Transverse colon (tissue), 4 donors: ENCODE results near the gene C17orf100. TPM values are rescaled to one million over a fixed set of nuclear protein-coding genes. Genes with fewer than 3 reads are reported as not detected.

Experiments
- DNase-seq: peaks from one replicate; pipeline ENCODE4 v3.0.0-alpha.2; 2019
- H3K27ac ChIP-seq, 4 donors: fragments of 200-600 bp; sonication (generic); 2 replicates each; pipeline ENCODE4 v1.5.1; 2016 to 2018; ENCODE audit warnings: inconsistent platforms in 4 of 4
- H3K27me3 ChIP-seq: fragments of 200-600 bp; sonication (generic); 2 replicates; pipeline ENCODE4 v1.5.1; 2017; ENCODE audit warnings: inconsistent platforms
- H3K36me3 ChIP-seq, 4 donors: fragments of 200-600 bp; sonication (generic); 2 replicates each; pipeline ENCODE4 v1.5.1; 2017 to 2019; ENCODE audit warnings: inconsistent platforms in 4 of 4
- H3K4me1 ChIP-seq, 4 donors: fragments of 200-600 bp; sonication (generic); 2 replicates each; pipeline ENCODE4 v1.5.1; 2017 to 2020; ENCODE audit warnings: inconsistent platforms in 4 of 4
- H3K4me3 ChIP-seq, 4 donors: fragments of 200-600 bp; sonication (generic); 1 replicate in 1 of 4; 2 replicates in 3 of 4; pipeline versions ENCODE4 v1.5.1 to v1.6.1; 2017 to 2019; ENCODE audit warnings: inconsistent platforms in 4 of 4
- H3K9me3 ChIP-seq, 2 donors: fragments of 200-600 bp; sonication (generic); 2 replicates each; pipeline ENCODE4 v1.5.1; 2017 to 2019; ENCODE audit warnings: inconsistent platforms in 2 of 2
- CTCF ChIP-seq, 5 experiments: fragments of 200-600 bp in 3 of 5; fragments of 450-650 bp in 2 of 5; sonication (generic) in 3 of 5; IDR thresholded peaks; 1 replicate in 2 of 5; 2 replicates in 3 of 5; pipeline ENCODE4 v1.5.1; 2016 to 2017; ENCODE audit warnings: antibody characterized with exemption in 5 of 5, inconsistent platforms in 3 of 5, mild to moderate bottlenecking in 2 of 5, moderate library complexity in 1 of 5
- EP300 ChIP-seq: sonication (generic); formaldehyde crosslinking; IDR thresholded peaks from one replicate; pipeline ENCODE4 v1.6.1; 2017; ENCODE audit warnings: antibody characterized with exemption, low read depth
- POLR2A ChIP-seq: fragments of 450-650 bp; IDR thresholded peaks from one replicate; pipeline ENCODE4 v1.6.1; 2016; ENCODE audit warnings: antibody characterized with exemption, mild to moderate bottlenecking, moderate library complexity
- POLR2AphosphoS5 ChIP-seq, 3 donors: sonication (generic); formaldehyde crosslinking; IDR thresholded peaks; one replicate each; pipeline ENCODE4 v1.6.1; 2016; ENCODE audit warnings: antibody characterized with exemption in 3 of 3
- WGBS, 2 donors: methylation state at CpG; one replicate each; pipeline ENCODE4 v1.1.5; 2018; ENCODE audit warnings: low coverage in 1 of 2; 5-methylcytosine and 5-hydroxymethylcytosine counted together
- in situ Hi-C, 4 donors: fragments of 200-750 bp; cut with MboI; loops; one replicate each; pipeline versions ENCODE4 v1.15.0 to v1.15.1; 2017; ENCODE audit warnings: low sequenced_read_pairs in 3 of 4, low pct_ligation_motif_present in 1 of 4, low pct_unique_long_range_greater_than_20kb in 1 of 4
- intact Hi-C: fragments of 100-400 bp; cut with DNase I; formaldehyde crosslinking; loops from one replicate; pipeline ENCODE4 v1.15.1; 2023; ENCODE audit warnings: low total_unique reads
- total RNA-seq, 4 donors: library from RNA; depleted of rRNA; stranded (reverse); fragments of >200 nt; gene quantifications; one replicate each; pipeline ENCODE4 v1.1.0, GENCODE V29; 2016

Gene C17orf100
- 1 to 10 TPM in 2 of 4 donors, not detected in 2; 1.4 to 1.7 TPM for total RNA-seq

- WGBS, 2 donors = 0 to 3% methylated on average over 2 to 34 of the region's 35 CpGs
- Histone ChIP-seq H3K36me3 (no peaks in the 10 kb centered on the region), H3K9me3 (no peaks in the 10 kb centered on the region), H3K4me3 (peak within 1 kb of the TSS; percentile 63 to 90 (median 80)), H3K27ac (peak within 1 kb of the TSS; percentile 94 to 97 (median 96)), H3K4me1 (peaks cover 13 to 48% (median 28%) of the 10 kb centered on the region in 4 donors), H3K27me3 (peaks cover 24% of the 10 kb centered on the region)
- intact Hi-C loops (no loop called here), in situ Hi-C loops (loop anchor here in 1 of 4 donors (25.0 kb wide), 1 partner anchor 361 kb away; the partner anchor contains the start of genes BCL6B and RNASEK)
- TF ChIP-seq POLR2AphosphoS5 (IDR thresholded peaks at IDR 0.05) (peak; percentile 87 to 94 (median 89)), EP300 (no peak), POLR2A (peak; percentile 82)
- peak; percentile 98 for DNase-seq
These were observed at the start of gene C17orf100, which contains the start of gene MED31 for GRCh38 chr17:6651354-6651918. Gene C17orf100 (plus strand): TSS chr17:6651762. CDS start chr17:6651914, 152 bp downstream. Gene MED31 (minus strand): TSS chr17:6651605. CDS start chr17:6651528, 77 bp downstream.

GRCh38 chr17:6602141-6602540 is 49.4 kb upstream of the C17orf100 start:
- H3K27ac ChIP-seq = no peak overlapping the region
- H3K4me1 ChIP-seq = peaks cover 10 to 38% (median 20%) of the 10 kb centered on the region in 4 donors
- intact Hi-C loops (no loop called here), in situ Hi-C loops (no loop called here)
- no peaks in the 10 kb centered on the region for H3K9me3 ChIP-seq
- H3K36me3 ChIP-seq = peaks cover 0 to 16% (median 5%) of the 10 kb centered on the region in 4 donors
- H3K4me3 ChIP-seq = no peak overlapping the region
- no peaks in the 10 kb centered on the region for H3K27me3 ChIP-seq
- 86 to 95% methylated on average over 2 of the region's 2 CpGs for WGBS, 2 donors
- TF ChIP-seq EP300 (no peak), POLR2AphosphoS5 (IDR thresholded peaks at IDR 0.05) (no peak), CTCF (IDR thresholded peaks at IDR 0.05) (no peak), POLR2A (no peak)
- DNase-seq = no peak

GRCh38 chr17:6603744-6604325 is 47.7 kb upstream of the C17orf100 start:
- H3K9me3 ChIP-seq = no peaks in the 10 kb centered on the region
- peaks cover 5 to 24% (median 11%) of the 10 kb centered on the region in 4 donors for H3K4me1 ChIP-seq
- DNase-seq = no peak
- H3K27ac ChIP-seq = no peak overlapping the region
- 58 to 70% methylated on average over 3 of the region's 3 CpGs for WGBS, 2 donors
- H3K27me3 ChIP-seq = no peaks in the 10 kb centered on the region
- in situ Hi-C loops = no loop called here
- peaks cover 0 to 33% (median 11%) of the 10 kb centered on the region in 4 donors for H3K36me3 ChIP-seq
- no peak for TF ChIP-seq EP300
- no peak for TF ChIP-seq POLR2A
- no peak for TF ChIP-seq POLR2AphosphoS5 (IDR thresholded peaks at IDR 0.05)
- TF ChIP-seq CTCF (IDR thresholded peaks at IDR 0.05) = no peak
- intact Hi-C loops = no loop called here
- no peak overlapping the region for H3K4me3 ChIP-seq

GRCh38 chr17:6605142-6605541 is 46.4 kb upstream of the C17orf100 start:
- TF ChIP-seq CTCF (IDR thresholded peaks at IDR 0.05) (no peak), EP300 (no peak), POLR2A (no peak), POLR2AphosphoS5 (IDR thresholded peaks at IDR 0.05) (no peak)
- in situ Hi-C loops (no loop called here), intact Hi-C loops (no loop called here)
- DNase-seq = no peak
- peaks cover 0 to 46% (median 18%) of the 10 kb centered on the region in 4 donors for H3K36me3 ChIP-seq
- no peaks in the 10 kb centered on the region for H3K27me3 ChIP-seq
- H3K4me3 ChIP-seq = no peak overlapping the region
- 93% methylated on average over 6 of the region's 6 CpGs; no CpG with 5 or more reads in 1 of the 2 donors for WGBS, 2 donors
- no peaks in the 10 kb centered on the region for H3K9me3 ChIP-seq
- H3K4me1 ChIP-seq = peaks cover 0 to 11% (median 0%) of the 10 kb centered on the region in 4 donors
- no peak overlapping the region for H3K27ac ChIP-seq
